ENCODE measurements around the gene DNAI4.
"Not testable (repeated sequence)": the region's sequence is repeated elsewhere in the genome, so short reads cannot be mapped to it uniquely, and the experiment has no call there.

DNAI4 gene, protein sequence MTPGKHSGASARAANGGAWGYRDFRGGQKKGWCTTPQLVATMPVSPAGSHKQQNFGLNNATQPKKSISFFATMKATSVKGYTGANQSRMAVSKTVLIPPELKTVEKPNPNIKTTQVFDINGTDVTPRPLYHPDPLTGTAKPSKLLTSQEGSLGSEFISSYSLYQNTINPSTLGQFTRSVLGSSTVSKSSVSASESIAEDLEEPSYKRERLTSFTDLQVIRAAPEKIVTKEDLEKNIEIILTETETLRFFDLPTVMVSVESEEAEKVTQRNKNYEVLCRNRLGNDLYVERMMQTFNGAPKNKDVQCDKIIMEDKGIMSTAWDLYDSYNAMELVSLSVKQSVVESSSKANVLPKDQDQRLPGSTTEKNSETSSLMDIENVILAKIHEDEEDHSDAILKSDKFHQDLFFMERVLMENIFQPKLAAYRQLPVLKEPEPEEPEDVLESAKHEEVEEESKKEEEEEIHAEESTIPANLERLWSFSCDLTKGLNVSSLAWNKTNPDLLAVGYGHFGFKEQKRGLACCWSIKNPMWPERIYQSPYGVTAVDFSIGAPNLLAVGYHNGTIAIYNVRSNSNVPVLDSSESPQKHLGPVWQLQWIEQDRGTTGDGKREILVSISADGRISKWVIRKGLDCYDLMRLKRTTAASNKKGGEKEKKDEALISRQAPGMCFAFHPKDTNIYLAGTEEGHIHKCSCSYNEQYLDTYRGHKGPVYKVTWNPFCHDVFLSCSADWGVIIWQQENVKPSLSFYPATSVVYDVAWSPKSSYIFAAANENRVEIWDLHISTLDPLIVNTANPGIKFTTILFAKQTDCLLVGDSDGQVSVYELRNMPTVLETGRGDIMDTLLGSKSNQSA

DNA sequence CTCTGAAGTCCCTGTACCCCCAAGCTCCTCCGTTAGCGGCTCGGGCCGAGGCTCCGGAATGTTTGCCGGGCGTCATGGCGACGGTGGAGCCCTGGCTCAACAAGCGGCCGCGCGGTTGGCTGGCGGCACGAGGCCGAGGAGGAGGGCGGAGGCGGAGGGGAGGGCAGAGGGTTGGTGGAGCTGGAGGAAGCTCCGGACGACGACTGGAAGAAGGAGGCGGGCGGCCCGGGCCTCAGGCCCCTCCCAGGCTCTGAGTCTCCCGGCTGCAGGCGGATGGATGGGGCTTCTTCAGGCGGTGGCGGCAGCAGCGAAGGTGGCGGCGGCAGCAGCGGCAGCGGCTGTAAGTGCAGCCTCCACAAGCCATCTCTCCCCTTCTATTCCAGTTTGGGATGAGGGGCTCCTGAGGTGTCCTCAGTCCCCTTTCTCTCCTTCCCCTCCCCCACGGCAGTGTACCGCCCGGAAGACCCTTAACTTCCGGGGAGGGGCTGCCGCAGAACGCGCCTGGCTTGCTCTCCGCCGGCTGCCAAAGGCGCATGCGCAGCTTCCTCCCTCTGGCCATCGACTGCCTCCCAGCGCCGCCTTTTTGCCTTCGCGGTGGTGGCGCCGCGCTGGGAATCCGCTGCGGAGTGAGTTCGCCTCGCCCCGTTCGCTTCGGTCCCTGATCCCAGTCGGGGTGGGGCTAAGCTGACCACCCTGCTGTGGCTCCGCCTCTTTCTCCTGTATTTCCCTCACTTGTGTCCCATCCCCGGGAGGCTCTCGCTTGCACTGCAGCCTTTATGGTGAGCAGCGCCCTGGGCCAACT is at the start of gene DNAI4, which contains the start of gene MIER1:
TSS of gene DNAI4 (minus strand) at position 101 of the 802 bp plus-strand sequence. CDS start at position 76, 25 bp downstream.
TSS of gene MIER1 (plus strand) at position 235 of the 802 bp plus-strand sequence. CDS start at position 274, 39 bp downstream.
- DNase-seq (ENCODE audit: low read depth), result peak; percentile 96

DNA sequence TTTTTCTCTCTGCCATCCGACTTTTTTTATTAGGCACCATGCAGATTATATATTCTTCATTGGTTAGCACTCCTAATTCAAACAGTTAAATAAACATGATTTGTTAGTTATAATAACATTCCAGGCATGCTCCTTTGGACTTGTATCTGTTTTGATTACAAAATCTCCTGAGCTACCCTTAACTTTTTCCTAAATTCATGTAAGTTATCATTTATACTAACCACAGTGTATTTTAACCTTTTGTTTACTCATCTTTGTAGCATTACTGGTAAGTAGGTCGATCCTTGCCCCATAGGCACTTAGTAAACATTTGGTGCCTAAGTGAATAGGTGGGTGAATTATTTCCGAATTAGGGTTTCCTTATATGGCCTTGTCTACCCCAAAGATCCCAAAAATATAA is 43.9 kb upstream of the DNAI4 start:
- DNase-seq (ENCODE audit: low read depth), result no peak

DNA sequence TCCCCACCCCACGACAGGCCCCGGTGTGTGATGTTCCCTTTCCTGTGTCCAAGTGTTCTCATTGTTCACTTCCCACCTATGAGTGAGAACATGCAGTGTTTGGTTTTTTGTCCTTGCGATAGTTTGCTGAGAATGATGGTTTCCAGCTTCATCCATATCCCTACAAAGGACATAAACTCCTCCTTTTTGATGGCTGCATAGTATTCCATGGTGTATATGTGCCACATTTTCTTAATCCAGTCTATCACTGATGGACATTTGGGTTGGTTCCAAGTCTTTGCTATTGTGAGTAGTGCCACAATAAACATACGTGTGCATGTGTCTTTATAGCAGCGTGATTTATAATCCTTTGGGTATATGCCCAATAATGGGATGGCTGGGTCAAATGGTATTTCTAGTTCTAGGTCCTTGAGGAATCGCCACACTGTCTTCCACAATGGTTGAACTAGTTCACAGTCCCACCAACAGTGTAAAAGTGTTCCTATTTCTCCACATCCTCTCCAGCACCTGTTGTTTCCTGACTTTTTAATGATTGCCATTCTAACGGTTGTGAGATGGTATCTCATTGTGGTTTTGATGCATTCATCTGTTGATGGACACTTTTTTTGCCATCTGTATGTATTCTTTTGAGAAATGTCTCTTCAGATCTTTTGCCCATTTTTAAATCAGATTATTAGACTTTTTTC is 41.7 kb upstream of the DNAI4 start:
- not testable (repeated sequence) for DNase-seq (ENCODE audit: low read depth)

DNA sequence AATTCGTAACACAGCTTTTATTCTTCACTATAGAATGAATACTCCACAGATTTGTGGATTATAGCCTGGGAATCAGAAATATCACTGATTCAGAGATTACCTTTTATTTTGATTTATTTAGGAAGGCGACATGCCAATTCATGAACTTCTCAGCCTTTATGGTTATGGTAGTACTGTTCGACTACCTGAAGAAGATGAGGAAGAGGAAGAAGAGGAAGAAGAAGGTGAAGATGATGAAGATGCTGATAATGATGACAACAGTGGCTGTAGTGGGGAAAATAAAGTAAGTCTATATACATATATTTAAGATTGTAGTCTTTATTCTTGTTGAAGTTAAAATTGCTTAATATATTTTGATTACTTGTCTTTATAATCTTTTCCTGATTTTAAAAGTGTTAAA is 33.3 kb upstream of the DNAI4 start:
- no peak for DNase-seq (ENCODE audit: low read depth)

DNA sequence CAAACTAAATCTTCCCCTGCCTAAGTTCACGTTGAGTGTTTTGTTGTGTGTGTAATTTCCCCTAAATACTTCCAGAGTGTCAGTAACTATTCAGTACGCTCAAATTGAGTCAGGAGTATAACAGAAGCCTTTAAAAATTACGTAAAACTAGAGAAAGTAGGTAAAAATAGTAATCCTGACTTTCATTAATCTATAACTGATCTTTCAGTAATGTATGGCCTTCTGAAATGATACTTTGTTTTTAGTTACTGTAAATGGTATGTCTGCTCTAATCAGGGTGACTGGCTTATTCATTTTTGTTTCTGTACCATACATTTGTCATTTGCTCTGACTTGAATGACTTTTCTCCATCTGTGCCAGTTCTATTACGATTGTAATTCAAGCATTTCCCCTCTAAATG is 29.6 kb upstream of the DNAI4 start:
- DNase-seq (ENCODE audit: low read depth), result no peak

DNA sequence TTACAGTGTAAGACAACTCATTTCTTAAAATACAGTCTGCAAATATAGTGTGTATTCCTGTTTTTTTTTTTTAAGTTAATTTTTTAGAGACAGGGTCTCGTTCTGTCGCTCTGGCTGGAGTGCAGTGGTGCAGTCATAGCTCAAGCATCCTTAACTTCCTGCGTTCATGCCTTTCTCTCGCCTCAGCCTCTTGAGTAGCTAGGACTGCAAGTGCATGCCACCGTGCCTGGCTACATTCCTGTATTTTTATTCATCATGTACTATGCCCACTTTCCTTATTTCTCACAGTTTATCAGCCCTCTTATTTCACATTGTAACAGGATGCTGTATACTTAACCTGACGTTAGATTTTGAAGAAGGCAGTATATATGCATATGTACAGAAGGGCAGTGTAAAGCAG is 26.9 kb upstream of the DNAI4 start:
- no peak for DNase-seq (ENCODE audit: low read depth)

DNA sequence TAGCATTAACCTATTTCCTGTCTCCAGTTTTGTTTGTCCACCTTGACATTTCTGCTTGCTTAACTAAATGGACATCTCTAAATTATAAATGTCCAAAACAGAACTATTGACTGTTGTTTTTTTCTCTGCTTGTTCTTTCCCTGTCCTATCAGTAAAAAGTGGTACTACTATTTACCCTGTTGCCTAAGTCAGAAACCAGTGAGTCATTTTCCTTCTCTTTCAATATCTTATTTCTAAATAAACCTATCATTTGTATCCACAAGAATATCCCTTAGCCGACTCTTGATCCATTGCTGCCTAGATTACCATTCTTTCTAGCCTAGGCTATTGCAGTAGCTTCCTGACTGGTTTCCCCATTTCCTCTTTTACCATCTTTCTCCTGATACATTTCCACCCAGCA is 22.6 kb upstream of the DNAI4 start:
- no peak for DNase-seq (ENCODE audit: low read depth)

DNA sequence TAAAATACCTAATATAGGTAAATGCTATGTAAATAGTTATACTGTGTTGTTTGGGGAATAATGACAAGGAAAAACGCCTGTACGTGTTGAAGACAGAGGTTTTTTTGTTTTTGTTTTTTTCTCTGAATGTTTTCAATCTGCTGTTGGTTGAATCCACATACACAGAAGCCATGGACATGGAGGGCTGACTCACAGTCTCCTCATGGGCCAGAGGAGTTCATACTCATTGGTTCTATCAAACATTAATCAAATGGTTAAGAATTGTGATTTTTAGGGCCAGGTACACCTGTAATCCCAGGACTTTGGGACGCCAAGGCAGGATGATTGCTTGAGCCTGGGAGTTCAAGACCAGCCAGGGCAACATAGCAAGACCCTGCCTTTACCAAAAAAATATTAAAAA is 20.7 kb upstream of the DNAI4 start:
- no peak for DNase-seq (ENCODE audit: low read depth)

DNA sequence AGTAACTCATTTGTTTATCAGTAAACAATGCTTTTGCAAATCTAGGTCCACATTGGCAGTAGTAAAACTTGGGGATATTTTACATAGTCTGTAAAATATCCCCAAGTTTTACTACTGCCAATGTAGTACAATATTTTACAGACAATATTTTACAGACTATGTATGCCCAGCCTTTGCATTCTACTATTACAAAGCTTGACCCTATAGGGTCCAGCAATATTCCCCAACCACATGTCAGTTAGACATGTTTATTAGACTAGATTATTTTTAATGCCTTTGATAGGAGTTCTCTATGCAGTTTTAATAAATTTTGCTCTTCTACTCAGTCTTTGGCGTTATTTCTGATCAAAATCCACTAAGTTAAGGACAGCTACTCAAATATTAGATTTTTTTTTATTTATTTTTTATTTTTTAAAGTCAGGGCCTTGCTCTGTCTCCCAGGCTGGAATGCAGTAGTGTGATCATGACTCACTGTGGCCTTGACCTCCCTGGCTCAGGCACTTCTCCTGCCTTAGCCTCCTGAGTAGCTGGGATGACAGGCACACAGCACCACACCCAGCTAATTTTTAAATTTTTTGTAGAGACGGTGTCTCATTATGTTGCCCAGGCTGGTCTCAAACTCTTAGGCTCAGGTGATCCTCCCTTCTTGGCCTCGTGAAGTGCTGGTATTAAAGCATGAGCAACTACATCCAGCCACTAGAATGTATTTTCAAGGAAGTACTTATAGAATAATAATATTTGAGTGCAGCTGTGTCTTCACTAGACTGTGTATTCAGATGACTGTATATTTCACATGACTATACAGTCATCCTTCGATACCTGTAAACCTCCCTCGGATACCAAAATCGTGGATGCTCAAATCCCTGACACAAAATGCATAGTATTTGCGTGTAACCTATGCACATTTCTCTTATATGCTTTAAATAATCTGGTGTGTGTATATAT is 19.9 kb upstream of the DNAI4 start:
- peak; percentile 54 for DNase-seq (ENCODE audit: low read depth)

DNA sequence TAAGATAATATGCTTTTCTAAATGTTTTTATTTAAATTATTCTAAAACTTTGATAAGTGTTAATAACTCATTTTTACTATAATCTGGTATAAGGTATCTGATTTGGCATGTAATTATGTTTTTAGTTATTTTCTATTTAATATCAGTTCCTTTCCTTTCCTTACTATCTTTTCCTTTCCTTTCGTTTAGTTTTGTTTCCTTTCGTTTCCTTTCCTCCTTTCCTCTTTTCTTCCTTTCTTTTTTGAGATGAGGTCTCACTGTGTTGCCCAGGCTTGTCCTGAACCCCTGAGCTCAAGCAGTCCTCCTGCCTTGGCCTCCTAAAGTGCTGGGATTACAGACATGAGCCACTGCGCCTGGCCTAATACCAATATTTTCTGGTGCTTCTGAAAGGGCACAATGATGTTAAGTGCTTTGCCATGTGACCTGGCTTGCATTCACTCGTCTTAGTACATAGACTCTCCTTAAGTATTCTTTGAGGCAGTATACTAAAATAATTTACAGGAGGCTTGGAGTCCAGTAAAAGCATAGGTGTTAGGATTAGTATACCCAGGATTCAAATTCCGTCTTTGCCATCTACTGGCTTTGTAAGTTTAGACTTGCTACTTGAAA is 18.8 kb upstream of the DNAI4 start:
- DNase-seq (ENCODE audit: low read depth), result no peak

DNA sequence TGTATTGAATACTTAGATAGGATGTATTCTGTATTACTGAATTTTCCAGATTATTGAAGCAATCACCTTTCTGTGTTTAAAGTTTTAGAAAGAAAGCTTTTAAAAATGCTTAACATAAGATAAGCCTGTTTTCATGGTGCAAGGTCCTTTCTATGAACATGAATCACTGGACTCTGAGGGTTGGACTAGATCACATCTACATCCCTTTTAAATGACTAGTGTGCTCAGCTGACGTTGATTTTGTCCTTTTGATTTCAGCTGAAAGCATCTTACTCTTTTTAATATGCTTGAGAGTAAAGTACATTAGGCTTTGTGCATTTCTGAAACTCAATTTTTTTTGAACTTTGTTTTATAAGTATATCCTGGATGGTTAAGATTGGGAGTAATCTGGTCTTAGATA is 16.3 kb upstream of the DNAI4 start:
- no peak for DNase-seq (ENCODE audit: low read depth)

DNA sequence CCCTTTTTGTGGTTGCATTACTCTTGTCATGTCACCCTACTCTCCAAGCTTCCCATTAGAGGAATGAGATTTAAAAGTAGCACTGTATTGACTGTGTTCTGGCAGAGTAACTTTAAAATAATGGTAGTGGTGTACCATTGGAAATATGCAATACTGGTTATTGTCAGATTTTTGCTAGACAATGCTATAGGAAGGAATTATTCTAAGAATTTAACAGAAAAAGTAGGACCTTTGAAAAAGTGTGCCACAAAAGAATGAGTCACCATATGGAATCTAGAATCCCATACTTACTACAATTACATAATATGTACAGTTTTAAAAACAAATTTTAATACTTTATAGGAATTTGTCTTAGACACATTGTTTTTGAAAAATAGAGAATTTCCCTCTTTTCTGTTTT is 14.0 kb upstream of the DNAI4 start:
- no peak for DNase-seq (ENCODE audit: low read depth)

DNA sequence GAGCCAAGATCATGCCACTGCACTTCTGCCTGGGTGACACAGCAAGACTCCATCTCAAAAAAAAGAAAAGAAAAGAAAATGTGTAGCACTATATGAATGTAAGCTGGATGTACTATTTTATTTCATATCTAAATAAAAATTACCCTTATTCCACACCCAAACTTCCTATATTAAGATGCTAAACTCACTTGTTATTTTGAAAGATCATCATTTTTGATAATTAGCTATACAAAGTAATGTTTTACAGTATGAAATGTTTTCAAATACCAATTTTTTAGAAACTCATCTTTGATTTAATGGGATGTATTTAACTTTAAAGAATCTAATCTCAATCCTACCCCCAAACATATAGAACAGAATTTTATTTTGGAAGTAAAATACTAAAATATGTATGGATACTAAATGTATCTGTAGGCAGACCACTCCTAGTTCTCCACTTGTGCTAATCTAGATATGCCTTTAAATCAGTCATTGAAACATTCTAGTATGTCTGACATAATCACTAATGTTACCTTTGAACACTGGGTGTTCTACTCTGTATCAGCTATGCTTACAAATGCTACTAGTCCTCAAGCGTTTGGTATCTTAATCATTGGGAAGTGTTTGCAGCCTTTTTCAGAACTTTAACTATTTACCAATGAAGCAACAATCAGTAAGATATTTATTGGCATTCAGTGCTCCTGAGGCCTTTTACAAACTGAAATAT is 13.0 kb upstream of the DNAI4 start:
- no peak for DNase-seq (ENCODE audit: low read depth)

DNA sequence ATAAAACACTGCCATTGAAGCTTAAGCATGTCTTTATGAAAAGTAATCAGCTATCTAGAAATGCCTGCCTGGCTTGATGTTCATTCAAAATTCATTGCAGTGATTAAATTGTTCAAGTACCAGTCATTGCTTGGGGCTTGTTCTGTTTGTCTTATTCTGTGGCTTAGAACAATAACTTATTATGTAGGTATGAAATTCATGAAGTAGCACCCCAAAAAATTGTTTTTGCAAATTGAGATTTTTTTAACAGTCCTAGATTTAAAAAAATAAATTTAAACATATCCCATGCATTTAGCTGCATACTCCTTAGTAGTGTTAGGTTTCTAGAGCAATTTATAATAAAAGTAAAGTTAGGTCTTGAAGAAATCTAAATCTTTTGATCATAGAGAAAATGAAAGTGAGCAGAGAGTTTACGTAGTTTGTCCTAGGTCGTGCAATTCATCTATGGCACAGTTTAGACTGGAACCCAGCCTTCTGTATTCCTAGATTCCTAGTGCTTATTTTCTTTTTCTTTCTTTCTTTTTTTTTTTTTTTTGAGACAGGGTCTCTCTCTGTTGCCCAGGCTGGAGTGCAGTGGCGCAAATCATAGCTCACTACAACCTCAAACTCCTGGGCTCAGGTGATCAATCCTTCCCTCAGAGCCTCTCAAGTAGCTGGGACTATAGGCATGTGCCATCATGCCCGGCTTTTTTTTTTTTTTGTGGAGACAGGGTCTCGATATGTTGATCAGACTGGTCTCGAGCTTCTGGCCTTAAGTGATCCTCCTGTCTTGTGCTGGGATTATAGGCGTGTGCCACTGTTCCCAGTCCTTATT is 9.4 kb upstream of the DNAI4 start:
- DNase-seq (ENCODE audit: low read depth), result no peak

DNA sequence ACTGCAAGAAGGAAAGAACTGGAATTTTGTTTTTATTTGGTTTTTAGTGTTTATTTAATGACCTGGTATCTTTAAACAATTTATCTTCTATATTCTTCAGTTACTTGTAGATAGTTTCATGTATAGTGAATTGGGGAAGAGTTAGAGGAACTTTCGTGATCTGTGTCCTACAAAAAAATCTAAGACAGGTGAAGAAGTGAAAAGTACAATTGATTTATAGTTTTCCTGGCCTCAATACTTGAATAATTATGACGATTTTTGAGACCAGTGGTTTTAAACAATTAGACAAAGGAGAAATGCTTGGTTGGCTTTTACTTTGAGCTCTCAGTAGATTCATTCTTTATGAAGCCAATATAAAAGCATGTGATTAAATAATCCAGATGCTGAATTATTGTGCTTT is 7.6 kb upstream of the DNAI4 start:
- DNase-seq (ENCODE audit: low read depth), result no peak

DNA sequence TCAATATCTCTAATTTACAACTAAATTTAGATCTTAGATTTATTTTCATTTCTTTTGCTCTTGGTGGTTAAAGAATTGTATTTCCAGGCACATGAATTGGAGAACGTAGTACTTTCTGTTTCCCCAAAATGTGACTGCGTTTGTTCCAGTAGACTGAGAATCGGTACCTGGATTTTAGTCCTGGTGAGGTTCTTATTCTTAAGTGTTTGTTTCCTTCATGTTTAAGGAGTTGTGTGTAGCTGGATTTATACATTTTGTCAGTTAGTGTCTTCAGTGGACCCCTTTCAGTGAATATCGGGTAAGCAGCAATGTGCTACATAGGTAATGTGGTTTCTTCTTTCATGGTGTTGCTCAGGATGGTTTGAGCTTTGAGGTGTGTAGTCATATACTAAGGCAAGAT is 6.9 kb upstream of the DNAI4 start:
- DNase-seq (ENCODE audit: low read depth), result no peak

DNA sequence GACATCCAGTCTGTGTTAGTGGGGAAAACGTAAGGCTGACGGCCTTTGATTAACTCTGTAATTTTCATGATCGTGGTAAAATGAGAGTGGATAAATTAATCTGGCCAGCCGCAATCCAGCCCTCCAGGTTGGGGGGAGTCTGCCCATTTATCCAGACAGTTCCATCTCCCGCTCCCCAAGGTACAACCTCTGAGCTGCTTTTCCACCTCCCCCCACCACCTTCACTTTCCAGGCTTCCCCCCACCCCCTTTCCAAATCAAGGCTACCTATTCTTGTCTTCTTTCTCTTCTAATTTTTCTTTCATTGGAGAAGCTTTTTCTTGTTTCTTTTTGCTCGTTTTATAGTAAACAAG is 6.1 kb upstream of the DNAI4 start:
- no peak for DNase-seq (ENCODE audit: low read depth)

DNA sequence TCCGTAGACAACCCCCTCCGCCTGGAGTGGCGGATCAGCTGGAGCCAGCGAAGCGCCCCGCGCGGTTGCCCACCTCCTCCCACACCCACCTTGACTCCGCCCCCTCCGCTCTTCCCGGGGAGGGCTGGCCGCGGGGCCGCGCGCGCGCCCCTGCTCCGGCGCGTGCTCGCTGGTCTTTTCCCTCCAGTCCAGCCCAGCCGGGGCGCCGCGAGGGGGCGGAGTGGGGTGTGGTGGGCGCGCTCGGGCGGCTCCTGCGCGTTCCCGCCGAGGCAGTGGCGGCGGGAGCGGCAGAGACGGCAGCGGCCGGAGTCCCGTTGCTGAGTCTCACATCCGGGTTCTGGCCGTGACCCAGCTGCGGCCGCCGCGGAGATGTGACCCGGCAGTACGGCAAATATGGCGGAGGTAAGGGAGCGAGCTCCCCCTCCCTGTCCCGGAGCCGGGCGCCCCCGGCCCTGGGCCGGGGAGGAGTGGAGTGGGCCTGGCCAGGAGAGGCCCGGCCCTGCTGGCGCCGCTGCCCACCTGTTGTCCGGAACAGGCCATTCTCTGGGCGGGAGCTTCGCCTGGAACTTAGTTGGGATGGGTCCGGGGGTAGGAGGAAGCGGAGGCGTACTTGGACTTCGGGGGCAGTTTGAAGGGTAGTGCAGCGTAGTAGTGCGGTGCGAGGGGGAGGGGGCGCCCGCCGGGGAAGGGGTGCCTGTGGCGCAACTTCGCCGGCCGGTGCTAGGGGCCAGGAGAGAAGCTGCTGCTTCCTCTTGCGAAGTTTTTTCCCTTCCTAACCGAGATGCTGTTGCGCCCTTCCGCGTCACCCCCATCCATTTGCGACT is 5.6 kb upstream of the DNAI4 start:
- DNase-seq (ENCODE audit: low read depth), result peak; percentile 91

Measured in GM04504 (cell line).